GM18868 (cell line): ENCODE measurements around the gene ARHGEF6.
"Not testable (repeated sequence)": the region's sequence is repeated elsewhere in the genome, so short reads cannot be mapped to it uniquely, and the experiment has no call there.

Experiments used
- ATAC-seq: cut with Tn5 transposase; IDR thresholded peaks from one replicate; pipeline ENCODE4 v1.9.1; 2021; ENCODE audit warnings: mild to moderate bottlenecking, moderate library complexity; ENCODE audit not compliant: unreplicated experiment

Gene ARHGEF6

GRCh38 chrX:136783159-136783558 lies 2.4 kb upstream of the ARHGEF6 start:
- ATAC-seq, result no peak

DNA sequence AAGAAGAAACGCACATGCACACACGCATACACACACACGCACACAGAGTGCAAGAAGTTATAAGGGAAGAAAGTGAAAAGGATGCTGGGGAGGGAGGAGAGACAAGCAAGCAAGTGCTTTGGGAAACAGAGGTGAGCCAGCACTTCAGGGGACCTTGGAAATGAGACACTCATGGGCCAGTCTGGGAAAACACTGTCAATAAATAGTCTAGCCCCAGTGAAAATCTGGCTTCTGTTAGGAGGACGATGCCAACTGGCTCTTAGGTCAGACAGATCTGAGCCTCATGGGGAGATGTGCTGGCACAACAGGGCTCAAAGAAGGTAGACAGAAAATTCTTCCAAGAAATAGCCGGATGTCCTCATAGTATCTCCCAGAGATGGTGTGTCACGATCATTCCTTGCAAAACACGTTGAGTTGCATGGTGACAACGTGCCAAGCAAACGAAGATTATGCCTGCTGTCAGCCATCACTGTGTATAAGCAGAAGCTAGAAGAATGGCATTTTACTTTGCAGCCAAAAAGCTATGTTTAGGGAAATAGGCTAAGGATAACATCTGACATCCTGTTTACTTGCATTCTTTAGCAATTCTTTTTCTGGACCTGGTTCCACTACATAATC lies 557 bp upstream of the ARHGEF6 start:
- ATAC-seq, result no peak

- no peak for ATAC-seq
Measured at GRCh38 chrX:136780241-136780640, 491 bp downstream of the ARHGEF6 start.

- ATAC-seq, result peak; percentile 39
Measured at GRCh38 chrX:136779346-136779781, 1.4 kb downstream of the ARHGEF6 start.

DNA sequence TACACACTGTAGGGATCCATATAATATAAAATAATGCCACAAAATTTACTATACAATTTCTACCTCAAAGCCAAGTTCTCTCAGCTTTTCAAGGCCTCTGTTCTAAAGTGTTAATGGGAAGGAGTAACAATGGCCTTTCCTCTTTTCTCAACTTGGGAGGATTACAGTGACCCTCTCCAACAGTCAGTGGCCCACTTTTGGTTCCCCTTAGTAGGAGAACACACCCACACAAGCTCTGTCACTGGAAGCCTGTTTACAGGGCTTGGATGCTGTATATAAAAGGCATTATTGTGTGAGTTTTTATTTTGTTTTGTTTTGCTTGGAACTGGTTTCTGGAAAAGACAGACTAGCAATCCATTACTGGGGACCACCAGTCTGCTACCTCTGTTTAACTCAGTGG lies 1.8 kb downstream of the ARHGEF6 start:
- no peak for ATAC-seq

DNA sequence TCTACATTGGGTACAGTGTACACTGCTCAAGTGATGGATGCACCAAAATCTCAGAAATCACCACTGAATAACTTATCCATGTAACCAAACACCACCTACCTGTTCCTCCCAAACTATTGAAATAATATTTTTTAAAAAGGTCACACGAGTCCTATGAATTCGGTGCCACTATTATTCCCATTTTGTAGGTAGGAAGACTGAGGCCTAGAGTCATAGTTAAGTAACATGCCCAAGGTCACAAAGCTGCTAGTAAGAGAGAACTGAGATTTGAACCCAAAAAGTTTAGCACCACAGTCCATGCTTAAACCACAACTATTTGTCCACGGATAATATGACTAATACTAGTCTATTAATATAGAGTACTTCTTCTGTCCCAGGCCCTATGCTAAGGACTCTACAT lies 2.7 kb downstream of the ARHGEF6 start:
- ATAC-seq, result no peak

- no peak for ATAC-seq
Measured at GRCh38 chrX:136773648-136774047, 7.1 kb downstream of the ARHGEF6 start.

- ATAC-seq, result not testable (repeated sequence)
Measured at GRCh38 chrX:136771869-136772268, 8.9 kb downstream of the ARHGEF6 start.

- no peak for ATAC-seq
Measured at GRCh38 chrX:136768469-136769084, 12.2 kb downstream of the ARHGEF6 start.

GRCh38 chrX:136767104-136767941 lies 13.4 kb downstream of the ARHGEF6 start:
- ATAC-seq, result peak; percentile 81

DNA sequence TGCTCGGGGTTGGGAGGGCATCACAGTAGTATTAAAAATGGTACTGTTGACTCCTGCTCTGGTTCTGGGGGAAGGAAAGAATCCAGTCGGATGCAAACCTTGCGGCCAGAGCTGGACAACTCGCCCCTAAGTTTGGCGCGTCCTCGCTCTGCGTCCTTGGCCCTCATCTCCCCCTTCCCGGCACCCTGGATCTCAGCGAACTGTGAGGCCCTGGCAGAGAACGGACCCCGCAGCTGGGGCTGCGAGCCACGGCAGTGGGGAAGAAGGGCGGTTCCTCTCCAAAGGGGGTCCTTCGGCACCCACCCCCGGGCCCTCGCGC lies 14.0 kb downstream of the ARHGEF6 start:
- ATAC-seq, result no peak

DNA sequence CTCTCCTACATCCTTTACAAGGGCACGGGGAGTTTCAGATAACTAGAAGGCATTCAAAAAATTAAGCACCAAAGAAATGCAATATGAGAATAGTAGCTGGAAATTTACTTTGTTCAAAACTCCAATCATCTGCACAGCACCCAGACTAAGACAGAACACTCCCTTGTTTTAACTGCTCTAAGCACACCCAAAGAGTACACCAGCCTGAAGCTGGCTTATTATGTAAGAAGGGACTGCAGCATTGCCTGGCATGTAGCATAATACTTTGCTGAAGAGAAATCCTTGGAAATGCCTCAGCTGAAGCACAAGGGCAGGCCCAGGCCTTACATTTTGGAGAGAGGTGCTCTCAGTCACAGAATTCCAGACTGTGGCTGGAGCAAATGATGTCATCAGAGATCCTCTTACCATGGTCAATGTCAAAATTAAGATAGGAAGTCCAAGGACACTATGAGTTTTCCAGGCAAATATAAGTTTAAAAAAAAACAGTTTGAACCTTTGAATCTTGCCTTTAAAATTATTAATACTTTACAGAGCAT lies 14.8 kb downstream of the ARHGEF6 start:
- no peak for ATAC-seq

GRCh38 chrX:136764206-136764605 lies 16.5 kb downstream of the ARHGEF6 start:
- ATAC-seq, result no peak

GRCh38 chrX:136762820-136763452 lies 17.8 kb downstream of the ARHGEF6 start:
- no peak for ATAC-seq

DNA sequence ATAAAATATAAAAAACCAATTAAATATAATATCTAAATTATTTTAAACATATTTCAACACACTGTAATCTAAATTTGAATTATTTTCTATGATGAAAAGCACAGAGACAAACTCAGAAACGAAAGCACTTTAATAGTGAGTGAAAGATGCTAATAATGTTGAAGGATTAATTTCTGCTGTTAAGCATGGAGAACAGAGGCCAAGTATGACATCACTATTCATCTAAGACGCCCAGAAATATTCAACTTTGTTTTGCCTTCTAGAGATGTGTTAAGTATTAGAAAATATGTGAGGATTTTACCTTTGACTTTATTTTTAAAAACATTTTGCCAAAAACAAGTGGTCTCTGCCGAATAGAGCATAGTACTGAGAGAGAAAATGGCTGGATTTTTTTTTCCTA lies 19.3 kb downstream of the ARHGEF6 start:
- ATAC-seq, result no peak

DNA sequence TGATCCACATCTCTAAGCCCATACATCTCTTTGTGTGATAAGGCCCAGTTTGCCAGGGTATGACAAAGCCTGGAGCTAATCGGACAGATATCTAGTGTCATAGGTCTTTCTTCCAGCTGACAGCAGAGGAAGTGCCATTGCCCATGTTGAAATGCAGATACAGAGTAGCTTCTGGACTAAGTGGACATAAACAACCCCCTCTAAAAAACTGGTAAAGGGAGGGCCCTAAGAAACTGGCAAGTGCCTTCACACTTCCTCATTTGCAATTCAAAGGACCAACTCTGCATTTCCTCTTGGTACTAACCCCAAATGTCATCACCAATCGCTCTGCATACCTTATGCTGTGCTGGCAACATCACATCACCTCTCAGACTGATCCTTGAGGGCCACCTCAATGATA lies 20.8 kb downstream of the ARHGEF6 start:
- peak; percentile 89 for ATAC-seq

- no peak for ATAC-seq
Measured at GRCh38 chrX:136755411-136755810, 25.3 kb downstream of the ARHGEF6 start.

DNA sequence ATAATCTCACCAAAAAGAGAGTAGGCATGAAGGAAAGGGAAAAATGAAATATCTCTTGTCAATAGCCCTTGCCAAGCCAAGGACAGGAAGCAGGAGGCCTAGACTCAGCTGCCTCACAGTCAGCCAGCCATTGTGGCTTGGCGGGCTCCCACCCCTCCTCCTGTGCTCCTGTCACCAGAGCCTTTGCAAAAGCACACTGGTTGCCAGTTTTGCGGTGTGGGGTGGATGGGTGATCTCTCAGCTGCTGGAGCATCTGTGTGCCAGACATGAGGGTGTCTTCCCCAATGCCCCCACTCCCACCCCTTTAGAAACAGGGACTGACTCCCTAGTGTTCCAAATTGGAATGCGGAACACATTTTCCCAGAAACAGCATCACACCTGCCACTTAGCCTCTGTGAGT lies 26.1 kb downstream of the ARHGEF6 start:
- no peak for ATAC-seq

GRCh38 chrX:136752796-136753195 lies 27.9 kb downstream of the ARHGEF6 start:
- ATAC-seq, result no peak

DNA sequence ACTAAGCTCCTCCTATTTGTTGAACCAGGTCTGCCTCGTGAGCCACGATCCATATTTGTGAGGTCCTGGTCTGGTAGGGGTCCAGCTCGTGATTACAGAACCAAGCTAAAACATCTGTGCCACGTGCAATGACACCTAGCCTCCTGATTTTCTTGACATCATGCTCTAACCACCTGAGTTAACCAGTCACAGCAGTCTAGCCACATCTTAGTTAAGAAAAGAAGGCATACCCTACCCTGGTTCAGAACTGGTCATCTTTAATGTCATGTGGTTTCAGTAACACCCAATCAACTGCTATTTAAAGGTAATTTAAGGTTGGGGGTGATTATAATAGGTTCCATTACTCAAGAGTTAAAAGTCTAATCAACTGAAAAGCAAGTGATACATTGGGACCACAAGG lies 28.4 kb downstream of the ARHGEF6 start:
- ATAC-seq, result no peak

DNA sequence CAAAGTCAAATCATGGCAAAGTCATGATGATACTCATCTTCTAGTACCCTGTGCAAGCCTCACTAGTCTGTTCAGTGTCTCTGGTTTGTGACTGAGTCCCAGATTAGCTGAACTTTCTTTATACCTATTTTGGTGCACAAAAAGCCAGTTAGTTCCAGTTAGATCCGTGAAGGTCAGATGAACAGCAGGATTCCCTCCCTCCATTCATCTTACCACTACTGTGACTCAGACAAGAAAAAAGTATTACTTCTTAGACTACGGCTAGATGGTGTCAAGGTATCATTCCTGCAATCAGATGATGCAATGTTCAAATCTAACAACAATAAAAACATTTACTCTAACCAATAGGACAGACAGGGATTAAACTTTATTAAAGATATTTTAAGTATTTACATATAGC lies 30.4 kb downstream of the ARHGEF6 start:
- ATAC-seq, result no peak
